NCI-H1436 (cell line): ENCODE data around the gene EPHA7.

ENCODE experiments used
- DNase-seq: peaks from one replicate; lab custom pipeline; 2025; lab: John Stamatoyannopoulos, UW

Gene EPHA7

GRCh38 chr6:93243231-93243778 lies 176.1 kb downstream of the EPHA7 start:
- DNase-seq = no peak

GRCh38 chr6:93242049-93242448 lies 177.3 kb downstream of the EPHA7 start:
- DNase-seq = no peak

- no peak for DNase-seq
Observed at GRCh38 chr6:93238632-93239031, 180.7 kb downstream of the EPHA7 start.

GRCh38 chr6:93235775-93236174 lies 183.6 kb downstream of the EPHA7 start:
- DNase-seq = no peak

- DNase-seq = no peak
Observed at GRCh38 chr6:93226822-93227221, 192.5 kb downstream of the EPHA7 start.

- DNase-seq = no peak
Observed at GRCh38 chr6:93222071-93222851, 197.1 kb downstream of the EPHA7 start.

- no peak for DNase-seq
Observed at GRCh38 chr6:93219447-93219846, 199.9 kb downstream of the EPHA7 start.

GRCh38 chr6:93218096-93218495 lies 201.3 kb downstream of the EPHA7 start:
- no peak for DNase-seq

- no peak for DNase-seq
Observed at GRCh38 chr6:93213028-93213427, 206.3 kb downstream of the EPHA7 start.

GRCh38 chr6:93210908-93211307 lies 208.5 kb downstream of the EPHA7 start:
- DNase-seq = no peak

GRCh38 chr6:93209358-93209757 lies 210.0 kb downstream of the EPHA7 start:
- no peak for DNase-seq

- DNase-seq = no peak
Observed at GRCh38 chr6:93196406-93196970, 222.9 kb downstream of the EPHA7 start.

GRCh38 chr6:93194480-93194879 lies 224.9 kb downstream of the EPHA7 start:
- no peak for DNase-seq

GRCh38 chr6:93193868-93194267 lies 225.5 kb downstream of the EPHA7 start:
- no peak for DNase-seq
